ENCODE results near the gene CRX.

CRX gene

GRCh38 chr19:47891622-47891922 is 69.8 kb downstream of the CRX start:
- no peak for TF ChIP-seq CTCF (IDR thresholded peaks at IDR 0.05; ENCODE audit: insufficient read depth, low read length, poor library complexity, severe bottlenecking)
- no peak for DNase-seq (ENCODE audit: extremely low read depth, insufficient read length)
- H3K36me3 ChIP-seq (ENCODE audit: control insufficient read depth, insufficient read depth, low read length), result no peaks in the 10 kb centered on the region
- no peak overlapping the region for H3K4me3 ChIP-seq (replicated peaks; ENCODE audit: low read depth, low read length)
- no peaks in the 10 kb centered on the region for H3K27me3 ChIP-seq (replicated peaks; ENCODE audit: control insufficient read depth, insufficient read depth, low read length)

- H3K27me3 ChIP-seq (replicated peaks; ENCODE audit: control insufficient read depth, insufficient read depth, low read length), result no peaks in the 10 kb centered on the region
- DNase-seq (ENCODE audit: extremely low read depth, insufficient read length), result no peak
- H3K4me3 ChIP-seq (replicated peaks; ENCODE audit: low read depth, low read length), result no peak overlapping the region
- no peaks in the 10 kb centered on the region for H3K36me3 ChIP-seq (ENCODE audit: control insufficient read depth, insufficient read depth, low read length)
- no peak for TF ChIP-seq CTCF (IDR thresholded peaks at IDR 0.05; ENCODE audit: insufficient read depth, low read length, poor library complexity, severe bottlenecking)
Measured at GRCh38 chr19:47891923-47892666, 70.4 kb downstream of the CRX start.

Measured in GM06990 (cell line).